AG09319 (cell line): ENCODE measurements around the gene ENHO.
"Not testable (repeated sequence)": the region's sequence is repeated elsewhere in the genome, so short reads cannot be mapped to it uniquely, and the experiment has no call there.

Experiments used
- DNase-seq: peaks from one replicate; pipeline ENCODE4 v3.0.0-alpha.2; 2010; ENCODE audit warnings: low read depth; ENCODE audit errors: extremely low read depth
- TF ChIP-seq, protein P1 (sequence below): IDR thresholded peaks from 2 replicates; pipeline ENCODE4 v1.5.1; 2011; ENCODE audit warnings: low read depth, mild to moderate bottlenecking, inconsistent platforms, low read length, moderate library complexity

ENHO gene

GRCh38 chr9:34486572-34486971 is 36.2 kb downstream of the ENHO start:
- TF ChIP-seq, protein P1, sequence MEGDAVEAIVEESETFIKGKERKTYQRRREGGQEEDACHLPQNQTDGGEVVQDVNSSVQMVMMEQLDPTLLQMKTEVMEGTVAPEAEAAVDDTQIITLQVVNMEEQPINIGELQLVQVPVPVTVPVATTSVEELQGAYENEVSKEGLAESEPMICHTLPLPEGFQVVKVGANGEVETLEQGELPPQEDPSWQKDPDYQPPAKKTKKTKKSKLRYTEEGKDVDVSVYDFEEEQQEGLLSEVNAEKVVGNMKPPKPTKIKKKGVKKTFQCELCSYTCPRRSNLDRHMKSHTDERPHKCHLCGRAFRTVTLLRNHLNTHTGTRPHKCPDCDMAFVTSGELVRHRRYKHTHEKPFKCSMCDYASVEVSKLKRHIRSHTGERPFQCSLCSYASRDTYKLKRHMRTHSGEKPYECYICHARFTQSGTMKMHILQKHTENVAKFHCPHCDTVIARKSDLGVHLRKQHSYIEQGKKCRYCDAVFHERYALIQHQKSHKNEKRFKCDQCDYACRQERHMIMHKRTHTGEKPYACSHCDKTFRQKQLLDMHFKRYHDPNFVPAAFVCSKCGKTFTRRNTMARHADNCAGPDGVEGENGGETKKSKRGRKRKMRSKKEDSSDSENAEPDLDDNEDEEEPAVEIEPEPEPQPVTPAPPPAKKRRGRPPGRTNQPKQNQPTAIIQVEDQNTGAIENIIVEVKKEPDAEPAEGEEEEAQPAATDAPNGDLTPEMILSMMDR: no peak
- no peak for DNase-seq

DNA sequence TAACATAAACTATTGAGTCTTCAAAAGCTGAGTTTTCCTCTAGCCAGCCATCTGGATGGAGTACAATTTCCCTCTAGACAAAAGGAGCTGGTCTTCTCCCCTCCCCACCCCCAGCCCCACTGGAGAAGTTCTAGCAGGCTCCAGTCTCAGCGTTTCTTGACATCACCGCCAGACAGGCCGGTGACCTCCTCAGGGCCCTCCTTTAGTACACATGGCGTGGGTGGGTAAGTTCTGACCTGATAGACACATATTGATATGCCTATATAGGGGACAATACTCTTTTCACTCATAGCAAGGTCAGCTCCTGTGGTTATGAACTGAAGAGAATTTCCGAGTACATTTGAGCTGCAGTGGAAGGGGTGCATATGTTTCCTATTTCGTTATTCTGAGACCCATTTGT is 37.0 kb downstream of the ENHO start:
- TF ChIP-seq, protein P1: no peak
- no peak for DNase-seq

DNA sequence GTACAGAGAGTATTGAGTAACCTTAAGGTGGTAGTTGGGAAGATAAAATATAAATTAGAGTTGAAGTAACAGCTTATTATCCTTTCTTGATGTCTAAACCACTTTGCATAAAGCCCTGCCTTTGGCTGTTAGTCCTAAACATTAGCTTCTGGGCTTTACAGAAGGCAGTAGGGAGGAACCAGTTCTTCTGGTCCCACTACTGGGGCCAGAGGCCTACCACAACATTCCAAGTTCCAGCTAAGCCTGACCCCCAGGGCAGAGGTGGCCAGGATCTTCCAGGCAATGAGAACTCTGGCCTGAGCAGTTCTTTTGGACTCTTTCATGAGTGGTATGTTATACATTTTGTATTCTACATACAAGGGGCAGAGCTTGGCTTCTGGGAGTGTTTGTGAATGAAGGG is 38.1 kb downstream of the ENHO start:
- DNase-seq: no peak
- TF ChIP-seq, protein P1: no peak

DNA sequence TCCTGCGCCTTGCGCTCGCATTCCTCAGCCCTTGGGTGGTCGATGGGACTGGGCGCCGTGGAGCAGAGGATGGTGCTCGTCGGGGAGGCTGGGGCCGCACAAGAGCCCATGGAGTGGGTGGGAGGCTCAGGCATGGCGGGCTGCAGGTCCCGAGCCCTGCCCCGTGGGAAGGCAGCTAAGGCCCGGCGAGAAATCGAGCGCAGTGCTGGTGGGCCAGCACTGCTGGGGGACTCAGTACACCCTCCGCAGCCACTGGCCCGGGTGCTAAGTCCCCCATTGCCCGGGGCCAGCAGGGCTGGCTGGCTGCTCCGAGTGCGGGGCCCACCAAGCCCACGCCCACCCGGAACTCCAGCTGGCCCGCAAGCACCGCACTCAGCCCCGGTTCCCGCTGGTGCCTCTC is 40.0 kb downstream of the ENHO start:
- not testable (repeated sequence) for DNase-seq

- not testable (repeated sequence) for DNase-seq
These were observed 41.2 kb downstream of the ENHO start for GRCh38 chr9:34481620-34482019.

GRCh38 chr9:34479431-34479866 is 43.3 kb downstream of the ENHO start:
- TF ChIP-seq, protein P1: no peak

GRCh38 chr9:34477541-34477940 is 45.2 kb downstream of the ENHO start:
- TF ChIP-seq, protein P1: no peak

More at GRCh38 chr9:34479431-34479866, 43.3 kb downstream of the ENHO start:
- DNase-seq: no peak

DNA sequence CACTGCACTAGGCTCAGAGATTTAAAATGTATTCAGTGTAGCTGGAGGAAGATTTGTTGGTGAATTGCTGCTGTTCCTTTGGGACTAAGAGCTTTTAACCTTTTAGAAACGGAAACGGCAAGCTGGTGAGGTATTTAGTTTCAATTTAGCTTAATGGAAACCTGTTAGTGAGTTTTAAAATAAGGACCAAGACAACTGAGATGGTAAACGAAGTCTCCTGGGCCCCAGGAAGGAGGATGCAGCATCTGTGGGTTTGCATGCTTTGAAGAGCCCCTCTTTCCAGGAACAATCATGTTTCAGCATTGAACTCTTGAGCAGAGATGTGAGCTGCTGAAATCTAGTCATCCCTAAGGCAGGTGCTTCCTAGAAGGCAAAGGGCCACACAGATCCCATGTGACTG is 47.7 kb downstream of the ENHO start:
- TF ChIP-seq, protein P1: no peak
- DNase-seq: no peak

More at GRCh38 chr9:34477541-34477940, 45.2 kb downstream of the ENHO start:
- DNase-seq: no peak
